Effector CD8-positive, alpha-beta T cell (primary cell): Measurements from ENCODE around the gene RNF5.
A peak's percentile ranks its signal among the peaks of the same experiment; 100 is the strongest.
"Not testable (repeated sequence)": the region's sequence is repeated elsewhere in the genome, so short reads cannot be mapped to it uniquely, and the experiment has no call there.

Experiments used
- DNase-seq: peaks from one replicate; lab custom pipeline; 2025; lab: John Stamatoyannopoulos, UW

Gene RNF5

DNA sequence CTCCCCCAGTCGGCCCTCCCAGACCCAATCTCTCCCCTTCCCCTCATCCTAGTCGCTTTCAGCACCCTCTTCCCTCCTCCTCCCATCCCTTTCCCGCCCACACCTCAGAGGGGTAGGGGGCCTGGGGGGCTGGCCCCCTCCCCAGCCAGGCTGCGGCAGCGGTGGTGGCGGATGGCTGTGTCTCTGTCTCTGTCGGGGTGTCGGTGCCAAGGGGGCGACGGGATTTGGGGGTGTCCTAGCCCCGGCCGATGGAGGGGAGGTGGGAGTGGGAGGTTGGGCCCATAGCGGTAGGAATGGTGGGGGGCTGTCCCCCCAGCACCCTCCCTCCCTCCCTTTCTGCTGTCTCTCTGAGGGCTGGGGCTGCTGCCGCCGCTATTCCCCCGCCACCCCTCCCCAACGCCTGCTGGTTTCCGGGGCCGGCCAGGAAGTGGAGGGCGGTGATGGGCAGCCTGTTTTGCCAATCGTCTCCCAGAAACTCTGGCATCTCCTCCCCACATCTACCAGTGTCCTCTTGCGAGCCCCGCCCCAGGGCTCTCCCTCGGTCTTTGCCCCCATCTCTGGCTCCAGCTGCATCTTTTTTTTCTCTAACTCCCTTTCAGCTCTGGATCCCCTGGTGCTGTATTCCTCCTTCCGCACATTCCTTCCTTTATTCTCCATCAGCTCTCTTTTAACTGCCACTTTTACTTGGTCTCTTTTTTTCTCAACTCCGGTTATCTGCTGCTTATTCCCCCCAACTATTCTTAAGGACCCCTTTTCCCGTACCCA lies 2.3 kb upstream of the RNF5 start, which contains the start of gene AGPAT1:
AGPAT1 (minus strand) TSS at position 374 of the 765 bp plus-strand sequence. CDS start 4,588 bp downstream, outside the sequence.
- DNase-seq, result peak; percentile 90

DNA sequence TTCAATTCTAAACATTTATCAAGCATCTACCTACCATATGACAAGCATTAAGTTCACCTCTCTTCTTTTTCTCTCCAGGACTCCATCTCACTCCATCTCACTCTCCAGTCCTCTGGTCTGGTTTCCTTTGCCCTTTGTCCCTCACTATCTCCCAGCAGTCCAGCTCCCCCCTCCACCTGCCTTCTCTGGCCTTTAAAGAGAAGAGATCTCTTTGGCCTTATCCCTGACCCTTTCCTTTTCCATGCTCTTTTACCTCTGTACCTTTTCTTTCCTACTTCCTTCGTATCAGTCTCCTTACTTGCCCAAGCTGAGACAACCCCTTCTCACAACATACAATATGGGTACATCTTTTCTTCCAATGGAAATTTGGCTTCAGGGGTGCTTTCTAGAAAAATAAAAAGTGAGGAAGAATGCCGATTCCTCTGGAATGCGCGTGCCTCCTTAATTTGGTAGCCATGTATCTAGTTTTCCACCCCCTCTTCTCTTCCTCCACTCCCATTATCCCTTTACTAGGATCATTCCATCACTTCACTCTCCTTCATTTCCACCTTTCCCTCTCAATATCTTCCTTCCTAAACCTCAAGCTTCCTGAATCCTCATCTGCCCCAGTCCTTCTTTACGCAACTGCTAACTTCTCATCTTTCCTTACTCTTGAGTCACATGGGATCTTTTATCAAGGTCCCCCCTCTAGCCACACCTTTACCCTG lies 1.6 kb upstream of the RNF5 start:
- no peak for DNase-seq

DNA sequence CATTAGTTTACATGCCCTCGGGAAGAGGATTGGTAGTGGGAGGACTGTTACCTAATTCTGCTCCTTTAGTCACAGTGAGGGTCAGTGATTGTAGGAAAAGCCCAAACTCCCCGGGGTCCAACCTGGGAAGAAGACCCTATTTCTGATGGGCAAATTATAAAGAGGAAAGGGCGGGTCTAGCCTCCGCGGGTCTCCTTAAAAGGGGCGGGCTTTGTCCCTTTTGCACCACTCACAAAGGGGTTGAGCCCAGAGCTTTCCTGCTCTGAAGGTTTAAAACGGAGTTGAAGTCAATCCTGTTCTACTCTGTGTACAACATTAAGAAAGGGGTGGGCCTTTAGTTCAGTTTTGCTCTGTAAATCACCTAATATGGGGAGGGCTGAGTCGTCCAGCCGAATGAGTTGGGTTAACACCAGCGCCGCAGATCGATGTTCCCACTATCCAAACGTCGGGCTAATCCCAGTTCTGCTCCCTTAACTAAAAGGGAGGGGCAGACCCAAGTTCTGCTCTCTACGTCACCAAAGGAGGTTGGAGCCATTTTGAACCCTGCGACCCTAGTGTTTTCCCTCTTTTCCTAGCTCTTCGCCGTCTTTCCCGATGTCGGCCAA lies 920 bp upstream of the RNF5 start:
- peak; percentile 45 for DNase-seq

DNA sequence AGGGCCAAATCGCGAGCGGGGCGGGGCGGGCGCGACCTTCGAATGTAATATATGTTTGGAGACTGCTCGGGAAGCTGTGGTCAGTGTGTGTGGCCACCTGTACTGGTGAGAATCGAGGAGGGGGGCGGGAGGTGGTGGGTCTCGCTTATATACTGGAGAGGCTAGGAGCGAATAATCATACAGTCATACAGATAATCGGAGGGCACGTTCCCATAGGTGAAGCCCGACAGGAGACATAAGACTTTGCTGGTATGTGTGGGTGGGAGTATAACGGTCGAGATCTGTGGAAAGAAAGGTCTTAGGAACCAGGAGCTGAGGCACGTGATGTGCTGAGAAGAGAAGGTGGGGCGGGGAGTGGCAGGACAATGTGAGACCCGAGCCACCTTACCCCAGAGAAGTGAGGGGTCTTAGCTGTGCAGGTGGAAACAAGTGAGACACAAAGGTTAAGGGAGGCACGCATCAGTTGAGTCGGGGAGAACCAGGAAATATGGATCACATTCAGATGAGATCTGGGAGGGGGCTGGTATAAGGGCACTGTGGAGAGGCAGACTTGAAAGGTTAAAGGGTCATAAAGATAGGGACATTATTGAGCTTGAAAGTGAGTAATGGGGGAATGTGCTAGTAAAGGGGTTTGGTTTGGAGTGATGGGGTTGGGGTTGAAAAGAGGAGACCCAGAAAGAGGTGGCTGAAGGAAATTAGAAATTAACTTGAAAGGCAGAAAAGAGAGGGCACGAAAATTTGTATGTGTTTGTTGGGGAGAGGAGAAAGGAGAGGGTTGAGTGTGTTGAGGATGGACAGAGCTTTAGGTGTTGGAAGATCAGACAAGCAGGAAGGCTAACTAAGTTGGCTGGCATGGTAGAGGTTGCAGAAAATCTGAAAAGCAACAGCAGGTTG lies 589 bp downstream of the RNF5 start:
- no peak for DNase-seq

DNA sequence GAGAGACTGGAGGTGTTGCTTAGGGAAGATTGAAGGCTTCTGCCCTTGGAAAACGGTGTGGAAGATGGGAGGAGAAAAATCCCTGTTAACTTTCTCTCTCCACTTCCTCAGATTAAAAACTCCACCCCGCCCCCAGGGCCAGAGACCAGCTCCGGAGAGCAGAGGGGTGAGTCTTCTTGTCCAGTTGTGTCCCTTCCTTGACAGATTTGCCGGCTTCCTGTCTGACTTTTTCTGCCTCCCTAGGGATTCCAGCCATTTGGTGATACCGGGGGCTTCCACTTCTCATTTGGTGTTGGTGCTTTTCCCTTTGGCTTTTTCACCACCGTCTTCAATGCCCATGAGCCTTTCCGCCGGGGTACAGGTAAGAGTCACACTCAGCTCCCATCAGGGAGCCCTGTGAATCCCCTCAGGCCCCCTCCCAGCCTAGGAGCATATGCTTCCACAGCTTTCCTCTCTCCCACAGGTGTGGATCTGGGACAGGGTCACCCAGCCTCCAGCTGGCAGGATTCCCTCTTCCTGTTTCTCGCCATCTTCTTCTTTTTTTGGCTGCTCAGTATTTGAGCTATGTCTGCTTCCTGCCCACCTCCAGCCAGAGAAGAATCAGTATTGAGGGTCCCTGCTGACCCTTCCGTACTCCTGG lies 1.7 kb downstream of the RNF5 start:
- DNase-seq, result no peak

DNA sequence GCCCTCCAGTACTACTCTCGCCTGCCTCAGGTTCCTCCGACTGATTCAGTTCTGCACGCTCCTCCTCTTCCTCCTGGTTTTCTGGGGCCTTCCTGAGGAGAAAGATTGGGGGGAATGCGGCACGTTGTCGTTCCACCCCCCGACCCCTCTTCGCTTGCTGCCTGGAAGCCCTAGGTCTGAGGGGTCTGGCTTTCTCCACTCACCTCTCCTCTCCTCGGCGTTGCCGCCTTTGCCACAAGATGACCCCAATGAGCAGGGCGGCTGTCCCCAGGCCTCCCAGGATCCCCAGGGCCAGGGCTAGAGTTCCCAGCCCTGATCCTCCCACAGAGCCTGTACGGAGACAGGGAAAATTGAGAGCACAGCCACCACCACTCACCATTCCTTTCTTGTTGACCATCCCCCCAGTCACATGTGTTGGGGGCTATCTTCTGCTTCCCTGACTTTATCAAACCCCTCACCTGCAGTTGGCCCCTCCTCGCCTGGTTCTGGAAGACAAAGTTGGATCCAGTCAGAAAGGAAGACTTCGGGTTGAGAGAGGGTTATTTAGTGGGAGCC lies 3.0 kb downstream of the RNF5 start:
- DNase-seq, result no peak

DNA sequence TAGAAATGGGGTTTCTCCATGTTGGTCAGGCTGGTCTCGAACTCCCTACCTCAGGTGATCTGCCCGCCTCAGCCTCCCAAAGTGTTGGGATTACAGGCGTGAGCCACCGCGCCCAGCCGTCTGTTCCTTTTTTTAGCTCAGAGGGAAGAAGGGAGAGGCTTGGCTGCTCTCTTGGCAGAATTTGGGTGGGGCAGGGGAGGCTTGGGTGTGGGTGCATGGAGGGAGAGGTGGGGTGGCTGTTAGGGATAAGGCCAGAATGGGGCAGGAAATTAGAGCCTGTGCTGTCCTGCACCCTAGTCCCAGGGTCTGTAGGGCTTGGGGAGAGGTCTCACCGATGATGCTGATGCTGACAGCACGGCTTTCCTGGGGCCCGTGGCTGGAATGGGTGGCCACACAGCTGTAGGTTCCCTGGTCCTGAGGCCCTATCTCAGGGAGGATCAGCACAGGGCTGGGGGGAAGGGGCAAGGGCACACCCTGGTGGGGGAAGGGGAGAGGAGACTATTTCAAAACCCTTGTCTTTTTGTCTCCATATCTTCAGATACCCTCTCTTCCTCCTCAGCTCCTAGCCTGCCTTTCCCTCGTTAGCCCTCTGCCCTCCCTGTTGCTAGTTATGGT lies 3.8 kb downstream of the RNF5 start:
- DNase-seq, result no peak

DNA sequence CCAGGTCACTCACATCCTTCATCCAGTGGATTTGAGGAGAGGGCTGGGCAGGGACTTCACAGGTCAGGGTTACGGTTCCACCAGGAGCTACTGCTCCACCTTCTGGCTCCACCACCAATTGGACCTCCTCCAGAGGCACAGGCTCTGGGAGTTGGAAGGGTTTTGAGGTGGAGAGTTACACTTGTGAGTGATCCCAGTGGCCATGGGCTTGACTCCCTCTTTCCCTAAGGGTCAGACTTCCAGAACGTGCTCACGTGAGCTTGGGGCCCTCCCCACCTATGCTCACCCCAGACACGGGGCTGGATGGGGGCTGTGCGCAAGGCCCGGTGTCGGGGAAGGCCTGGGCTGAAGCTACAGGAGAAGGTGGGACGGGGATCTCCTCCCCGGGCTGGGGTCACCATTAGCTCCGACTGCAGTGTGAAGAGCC lies 4.4 kb downstream of the RNF5 start:
- no peak for DNase-seq

DNA sequence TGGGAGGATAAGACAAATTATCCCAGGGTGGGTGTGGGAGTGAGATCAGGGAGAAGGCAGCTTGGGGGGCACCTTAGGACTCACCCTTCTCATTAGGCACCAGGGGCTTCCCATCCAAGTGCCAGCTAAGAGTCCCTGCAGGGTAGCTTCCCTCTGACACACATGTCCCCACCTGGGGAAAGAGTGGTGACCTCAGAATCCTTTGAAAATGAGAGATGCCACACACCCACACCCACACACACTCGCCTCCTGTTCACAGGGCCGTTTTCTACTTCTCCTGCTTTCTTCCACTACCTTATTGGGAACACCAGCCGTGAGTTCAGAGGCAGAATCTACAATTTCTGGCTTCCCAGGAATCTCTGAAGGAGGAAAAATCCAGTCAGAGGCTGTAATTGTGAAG lies 4.8 kb downstream of the RNF5 start:
- DNase-seq, result no peak

DNA sequence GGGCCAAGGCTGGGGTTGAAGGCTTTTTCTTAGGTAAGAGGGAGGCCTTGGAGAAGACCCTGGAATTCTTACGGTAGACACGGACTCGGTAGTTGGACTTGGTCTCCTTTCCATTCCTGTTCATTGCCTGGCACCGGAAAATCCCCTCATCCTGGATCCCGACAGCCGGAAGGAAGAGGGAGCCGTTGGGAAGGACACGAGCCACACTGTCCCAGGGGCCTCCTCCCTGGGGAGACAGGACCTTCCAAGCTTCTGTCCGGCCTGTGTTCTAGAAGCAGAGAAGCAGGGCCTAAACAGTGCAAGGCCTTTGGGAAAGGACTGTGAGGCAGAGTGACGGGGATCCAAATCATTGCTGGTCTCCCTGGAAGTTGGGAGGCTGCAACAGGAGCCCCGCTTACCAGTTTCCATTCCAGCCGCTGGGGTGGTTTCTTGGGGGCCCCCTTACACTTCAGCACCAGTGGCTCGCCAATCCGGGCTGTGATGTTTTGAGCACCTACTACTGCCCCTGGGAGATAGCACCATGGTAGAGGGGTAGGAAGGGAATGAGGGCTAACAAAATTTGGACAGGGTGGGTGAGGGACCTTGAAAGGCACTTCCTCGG lies 5.4 kb downstream of the RNF5 start:
- no peak for DNase-seq

DNA sequence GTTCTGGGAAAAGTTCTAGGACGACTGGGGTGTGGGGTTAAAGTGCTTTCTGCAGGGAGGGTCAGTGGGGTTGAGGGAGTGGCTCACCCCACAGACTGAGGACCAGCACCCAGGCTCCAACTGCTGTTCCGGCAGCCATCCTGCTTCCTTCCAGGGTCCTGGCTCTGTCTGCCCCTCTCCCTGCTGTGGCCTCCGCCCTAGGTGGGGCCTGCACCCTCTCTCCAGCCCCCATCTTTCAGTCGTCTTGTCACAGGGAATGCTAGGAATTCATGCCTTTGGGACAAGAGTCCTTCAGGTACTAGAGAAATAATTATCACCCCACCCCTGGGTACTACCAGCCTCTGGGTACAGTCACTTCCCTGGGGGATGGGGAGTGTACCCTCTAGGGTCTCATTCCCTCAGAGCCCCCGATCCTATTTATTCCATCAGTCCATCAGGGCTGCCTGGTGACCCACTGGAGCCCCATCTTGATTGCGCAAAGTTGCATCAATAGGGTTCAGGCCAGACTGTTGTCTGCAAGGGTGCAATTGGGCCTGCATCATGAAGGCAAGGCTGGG lies 6.0 kb downstream of the RNF5 start, which contains the start of gene AGER:
AGER (minus strand) TSS at position 170 of the 557 bp plus-strand sequence; CDS start at position 139, 31 bp downstream.
- DNase-seq, result no peak

DNA sequence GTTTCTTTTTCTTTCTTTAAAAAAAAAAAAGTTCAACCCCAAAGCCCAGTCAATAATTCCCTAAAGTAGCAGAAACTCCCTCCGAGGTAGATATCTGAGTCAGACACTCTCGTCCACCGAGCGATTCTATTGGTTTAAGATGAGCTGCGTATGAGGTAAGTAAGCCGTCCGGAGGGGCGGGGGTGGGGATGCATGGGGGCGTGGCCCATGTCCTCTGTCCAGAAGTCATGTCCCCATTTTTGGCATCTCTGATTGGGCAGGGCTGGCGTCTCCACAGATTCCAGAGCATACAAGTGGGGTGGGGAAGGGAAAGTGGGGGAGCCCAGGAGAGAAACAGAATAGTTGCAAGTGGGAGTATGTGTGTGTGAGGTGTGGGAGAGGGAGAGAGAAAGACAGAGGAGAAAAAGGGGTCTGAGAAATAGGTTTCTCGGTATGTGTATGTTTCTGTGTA lies 7.5 kb downstream of the RNF5 start:
- not testable (repeated sequence) for DNase-seq

DNA sequence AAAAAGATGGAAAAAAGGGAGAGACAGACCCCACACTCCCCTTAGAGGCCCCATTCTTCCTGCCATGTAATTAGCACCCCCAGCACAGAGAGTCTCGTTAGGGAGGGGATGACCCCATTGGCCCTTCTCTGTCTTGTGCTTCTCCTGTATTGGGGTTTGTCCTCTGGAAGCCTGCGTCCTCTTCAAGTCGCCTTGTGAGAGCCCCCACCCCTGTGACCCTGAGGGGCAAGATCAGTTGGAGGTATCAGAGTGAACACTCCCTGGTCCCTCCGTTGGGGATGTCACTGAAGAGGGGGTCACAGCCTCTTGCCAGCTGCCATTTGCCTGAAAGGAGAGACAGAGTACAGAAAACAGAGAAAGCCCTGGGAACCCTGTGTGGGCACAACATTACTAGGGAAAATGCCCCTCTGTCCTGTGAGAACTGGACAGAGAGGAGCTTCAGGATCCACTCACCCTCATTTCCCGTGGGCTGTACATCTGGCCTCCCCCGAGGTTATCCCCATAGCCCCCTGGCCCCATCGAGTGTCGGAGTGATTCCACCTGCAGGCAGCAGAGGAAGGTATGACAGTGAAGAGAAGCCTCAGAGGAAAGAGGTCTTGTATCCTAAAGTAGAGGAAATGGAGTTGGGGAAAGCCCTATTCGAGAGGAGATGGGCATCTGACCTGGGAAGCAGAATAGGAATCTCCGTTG lies 8.1 kb downstream of the RNF5 start:
- DNase-seq, result not testable (repeated sequence)

DNA sequence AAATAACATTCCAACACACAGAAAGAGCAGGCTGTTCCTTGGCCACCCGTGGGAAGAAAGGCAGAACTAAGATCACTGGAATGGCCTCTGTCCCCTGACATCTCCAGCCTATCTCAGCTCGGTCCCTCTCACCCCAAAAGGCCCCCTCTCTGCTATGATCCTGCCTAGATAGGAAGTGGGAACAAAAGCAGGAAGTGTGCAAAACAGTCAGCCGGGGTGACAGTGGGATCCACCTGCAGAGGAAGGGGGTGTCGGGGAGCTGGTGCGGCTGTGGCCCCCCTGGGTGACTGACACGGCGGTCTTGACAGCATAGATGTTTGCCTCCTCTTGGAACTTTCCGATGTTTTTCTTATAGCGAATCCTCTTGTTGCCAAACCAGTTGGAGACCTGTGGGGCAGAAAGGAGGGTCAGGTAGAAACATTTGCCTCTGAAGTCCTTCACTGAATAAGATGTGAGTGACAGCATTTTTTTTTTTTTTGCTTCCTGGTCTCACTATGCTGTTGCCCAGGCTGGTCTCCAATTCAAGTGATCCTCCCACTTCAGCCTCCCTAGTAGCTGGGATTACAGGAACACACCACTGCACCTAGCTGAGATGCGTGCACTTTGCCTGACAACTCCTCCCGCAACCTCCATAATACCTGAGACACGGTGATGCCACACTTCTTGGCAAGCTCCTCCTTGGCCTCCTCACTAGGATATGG lies 9.0 kb downstream of the RNF5 start:
- DNase-seq, result no peak

DNA sequence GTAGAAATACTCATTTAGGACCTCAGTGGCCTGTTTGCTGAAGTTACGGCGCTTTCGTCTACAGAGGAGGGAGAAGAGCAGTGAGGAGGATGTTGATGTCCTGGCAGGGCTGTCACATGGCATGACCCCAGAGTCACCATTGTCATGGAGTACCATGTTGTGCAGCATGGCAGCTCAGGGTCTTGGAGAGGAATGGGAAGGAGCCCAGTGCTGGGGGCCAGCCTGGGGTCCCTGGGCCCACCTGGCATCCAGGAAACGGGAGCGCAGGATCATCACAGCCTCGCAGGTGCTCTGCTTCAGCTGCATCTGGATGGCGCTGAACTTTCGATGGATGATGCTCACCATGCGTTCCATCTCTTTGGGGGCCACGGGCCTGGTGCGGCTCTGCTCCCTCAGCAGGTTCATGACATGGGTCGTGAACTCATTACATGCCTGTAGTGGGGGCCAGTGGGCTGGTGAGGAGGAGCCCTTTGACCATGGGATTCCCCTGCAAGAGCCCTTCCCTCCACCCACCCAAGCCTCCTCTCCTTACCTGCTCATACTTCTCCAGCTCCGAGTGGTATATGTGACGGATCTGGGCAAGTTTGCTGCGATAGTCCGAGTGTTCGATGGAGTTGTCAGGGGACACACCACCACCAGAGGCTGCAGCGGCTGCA lies 9.6 kb downstream of the RNF5 start:
- DNase-seq, result not testable (repeated sequence)

DNA sequence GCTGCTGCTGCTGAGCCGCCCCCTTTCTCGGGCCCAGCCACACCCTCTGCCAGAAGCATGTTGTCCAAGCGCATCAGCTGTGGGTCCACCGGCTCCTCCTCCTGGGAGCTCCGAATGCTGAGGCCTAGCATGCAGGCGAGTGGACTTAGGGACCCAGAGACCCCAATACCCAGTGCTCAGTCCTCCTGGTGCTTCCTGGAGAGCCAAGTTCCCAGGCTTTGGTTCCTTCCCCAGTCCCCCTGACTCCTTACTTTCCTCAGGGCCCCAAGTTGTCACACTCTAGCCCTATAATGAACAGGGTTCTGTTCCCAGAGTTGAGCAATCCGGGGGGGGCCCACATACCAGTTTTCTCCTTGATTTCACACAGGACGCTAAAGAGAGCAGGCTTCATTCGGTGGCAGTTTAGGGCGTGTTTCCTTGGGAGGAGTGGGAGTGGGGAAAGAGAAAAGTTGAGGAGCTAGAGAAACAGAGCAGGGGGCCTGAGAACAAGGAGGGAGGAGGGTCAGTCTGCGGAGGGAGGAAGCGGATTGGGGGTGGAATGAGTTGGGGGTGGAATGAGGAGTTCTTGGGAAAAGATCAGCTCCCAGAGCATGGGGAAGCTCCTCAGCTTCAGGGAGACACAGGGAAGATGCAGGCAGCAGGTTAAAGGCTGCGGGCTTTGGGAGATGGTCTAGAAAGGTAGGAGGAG lies 10.3 kb downstream of the RNF5 start:
- no peak for DNase-seq

DNA sequence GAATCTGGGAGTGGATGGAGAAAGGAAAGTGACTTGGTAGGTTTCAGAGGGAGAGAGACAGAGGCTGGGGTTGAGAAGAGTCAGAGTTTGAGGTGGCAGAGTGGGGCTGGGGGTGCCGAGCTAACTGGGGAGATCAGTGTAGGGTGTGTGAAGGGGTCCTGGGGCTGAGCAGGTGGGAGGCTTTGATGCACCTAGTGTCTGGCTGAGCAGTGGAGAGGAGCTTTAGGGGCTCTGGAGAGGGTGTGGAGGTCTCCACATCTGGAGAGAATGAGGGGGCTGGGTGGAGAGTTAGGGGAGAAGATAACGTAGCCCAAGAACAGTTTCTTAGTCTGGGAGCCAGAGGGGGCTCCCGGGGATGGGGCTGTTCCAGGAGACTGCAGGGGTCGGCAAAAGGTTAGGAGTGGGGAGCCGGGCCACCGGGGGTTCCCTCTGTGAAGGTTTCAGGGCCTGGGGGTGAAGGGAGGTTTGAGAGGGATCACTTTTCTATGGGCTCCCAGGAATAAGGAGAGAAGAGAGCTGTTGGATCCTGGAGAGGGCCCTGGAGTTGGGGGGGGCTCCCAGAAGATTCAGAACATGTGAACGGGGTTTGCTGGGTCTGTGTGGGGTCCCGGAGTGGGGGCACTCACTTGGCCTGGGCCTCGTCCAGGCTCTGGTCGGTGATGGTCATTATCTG lies 11.0 kb downstream of the RNF5 start:
- DNase-seq, result no peak
